Measurements from ENCODE around the gene ARHGAP29. TPM values are rescaled to one million over a fixed set of nuclear protein-coding genes. Genes with fewer than 3 reads are reported as not detected.

Gene ARHGAP29
- total and polyA plus RNA-seq, 2 of the 8 experiments (the other 6 are each of a cell fraction or from before 2014, with no cell fraction given) = 0.57 to 3.2 TPM

- TF ChIP-seq SAP30 (IDR thresholded peaks at IDR 0.05; ENCODE audit: insufficient read depth, insufficient replicate concordance, low read length) (no peak), TCF12 (IDR thresholded peaks at IDR 0.05; ENCODE audit: low read depth, low read length) (no peak), GABPA (IDR thresholded peaks at IDR 0.05; ENCODE audit: borderline replicate concordance, insufficient read depth, low read length) (no peak), RXRA (IDR thresholded peaks at IDR 0.05; ENCODE audit: insufficient read depth, low read depth, low read length) (no peak), EZH2 (IDR thresholded peaks at IDR 0.05; ENCODE audit: low read depth, low read length, severe bottlenecking) (peak; percentile 52), TAF7 (optimal IDR thresholded peaks at IDR 0.05; ENCODE audit: borderline replicate concordance, low read depth, low read length) (no peak), E2F6 (IDR thresholded peaks at IDR 0.05) (no peak), NRF1 (IDR thresholded peaks at IDR 0.05; ENCODE audit: low read depth, low read length) (peak; percentile 18; the same call in 1 of the 2 replicates), CBX5 (IDR thresholded peaks at IDR 0.05; ENCODE audit: low read depth, low read length) (no peak), POLR2A (IDR thresholded peaks at IDR 0.05; ENCODE audit: control extremely low read depth in 1 of 2, low read depth in 2 of 2, low read length in 2 of 2) (0 out of 3 replicates have a peak, but pooled peaks of 1 of the 2 experiments have one; percentile 22), KDM1A (IDR thresholded peaks at IDR 0.05; ENCODE audit: borderline replicate concordance, low read length) (no peak), CBX8 (IDR thresholded peaks at IDR 0.05; ENCODE audit: borderline replicate concordance, low read depth, low read length) (no peak), JUND (IDR thresholded peaks at IDR 0.05; ENCODE audit: low read length) (no peak), ZNF274 (IDR thresholded peaks at IDR 0.05; ENCODE audit: borderline replicate concordance, extremely low read depth, low read length) (no peak), PHF8 (conservative IDR thresholded peaks at IDR 0.05; ENCODE audit: low read depth, low read length) (peak; percentile 47), JUN (IDR thresholded peaks at IDR 0.05; ENCODE audit: low read depth, low read length) (no peak), BCL11A (IDR thresholded peaks at IDR 0.05; ENCODE audit: low read depth in 2 of 2, low read length in 2 of 2) (no peak), KDM4A (IDR thresholded peaks at IDR 0.05; ENCODE audit: low read depth, low read length, severe bottlenecking) (peak; percentile 98), SIRT6 (IDR thresholded peaks at IDR 0.05; ENCODE audit: low read length) (no peak), RFX5 (IDR thresholded peaks at IDR 0.05; ENCODE audit: borderline replicate concordance, low read depth, low read length) (no peak), SP4 (IDR thresholded peaks at IDR 0.05; ENCODE audit: low read length) (no peak), SP2 (IDR thresholded peaks at IDR 0.05; ENCODE audit: low read length) (no peak), SIN3A (conservative IDR thresholded peaks at IDR 0.05 in 1 of 2, IDR thresholded peaks at IDR 0.05 in 1 of 2; ENCODE audit: low read depth in 1 of 2, low read length in 2 of 2) (no peak)
Observed at GRCh38 chr1:94247138-94248094, 10.0 kb upstream of the ARHGAP29 start (continued).
